ENCODE data around the gene RUFY4.
A peak's percentile ranks its signal among the peaks of the same experiment; 100 is the strongest.
"Not testable (repeated sequence)": the region's sequence is repeated elsewhere in the genome, so short reads cannot be mapped to it uniquely, and the experiment has no call there.

The RUFY4 gene

GRCh38 chr2:218031771-218032257, 37.2 kb upstream of the RUFY4 start:
- DNase-seq, result no peak

- DNase-seq, result peak; percentile 8
These were observed 36.5 kb upstream of the RUFY4 start for GRCh38 chr2:218032336-218033171.

GRCh38 chr2:218033208-218033589, 35.9 kb upstream of the RUFY4 start:
- DNase-seq, result no peak

- DNase-seq, result no peak
These were observed 35.2 kb upstream of the RUFY4 start for GRCh38 chr2:218033590-218034496.

- peak; percentile 80 for DNase-seq
These were observed 34.4 kb upstream of the RUFY4 start for GRCh38 chr2:218034497-218035213.

DNA sequence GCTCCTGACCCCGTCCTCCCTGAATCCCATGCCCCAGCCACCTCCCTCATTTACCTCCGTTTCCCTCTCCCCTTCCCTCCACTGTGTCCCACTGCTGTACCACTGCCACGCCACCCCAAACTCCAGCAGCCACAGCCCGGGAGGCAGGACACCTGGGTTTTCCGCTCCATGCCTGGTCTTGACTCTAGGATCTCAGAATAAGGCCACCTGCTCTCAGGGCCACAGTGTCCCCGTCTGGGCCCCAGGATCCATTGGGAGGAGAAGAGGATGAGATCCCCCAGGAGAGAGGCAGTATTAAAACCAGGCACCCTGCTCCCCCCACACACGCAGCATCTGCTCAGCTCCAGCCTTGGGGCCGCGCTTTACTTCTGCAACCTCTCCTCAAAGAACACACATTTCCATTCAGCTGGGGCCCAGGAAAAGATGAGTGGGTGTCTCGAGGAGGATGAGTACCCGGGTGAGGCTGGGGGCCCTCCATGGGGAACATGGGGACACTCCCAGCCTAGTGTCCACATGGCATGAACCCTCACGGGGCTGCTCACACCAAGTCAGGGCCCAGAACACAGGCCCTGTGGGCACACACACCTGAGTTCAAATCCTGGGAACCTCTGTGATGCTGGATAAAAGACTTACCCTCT, 33.5 kb upstream of the RUFY4 start:
- no peak for DNase-seq

DNA sequence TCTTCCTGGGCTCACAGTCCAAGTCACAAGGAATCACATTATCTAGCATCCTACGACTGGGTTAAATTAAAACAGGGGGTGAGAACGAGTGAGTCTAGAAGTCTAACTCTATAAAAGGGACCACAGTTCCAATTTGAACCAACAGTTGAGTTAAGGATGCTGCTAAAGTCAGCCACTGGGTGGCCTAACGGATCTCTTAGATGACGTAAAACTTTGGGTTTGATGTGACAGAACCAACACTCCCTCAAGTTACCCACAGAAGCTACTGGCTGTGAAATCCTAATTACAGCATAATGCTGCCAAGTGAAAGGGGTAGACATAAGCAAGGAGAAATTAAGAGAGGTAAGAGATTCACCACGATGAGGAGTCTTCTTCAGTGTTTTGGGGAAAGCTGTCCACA, 32.7 kb upstream of the RUFY4 start:
- no peak for DNase-seq

GRCh38 chr2:218039171-218039570, 29.9 kb upstream of the RUFY4 start:
- no peak for DNase-seq

DNA sequence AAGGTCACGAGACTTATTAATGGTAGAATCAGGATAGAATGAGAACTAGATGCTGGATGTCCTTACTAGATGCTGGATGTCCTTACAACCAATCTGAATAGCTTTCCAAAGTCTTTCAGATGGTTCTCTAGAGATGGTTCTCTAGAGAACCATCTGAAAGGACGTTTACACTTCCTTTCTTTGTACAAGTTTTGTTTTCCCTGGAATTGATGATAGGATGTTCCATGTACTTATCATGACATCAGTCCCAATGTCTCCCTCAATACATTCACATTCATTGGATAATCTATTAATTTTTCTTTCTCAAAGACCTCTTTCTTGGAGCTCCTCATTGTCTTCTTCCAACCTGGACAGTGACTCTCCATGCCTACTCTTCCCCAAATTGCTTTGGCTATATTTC, 28.2 kb upstream of the RUFY4 start:
- no peak for DNase-seq

DNA sequence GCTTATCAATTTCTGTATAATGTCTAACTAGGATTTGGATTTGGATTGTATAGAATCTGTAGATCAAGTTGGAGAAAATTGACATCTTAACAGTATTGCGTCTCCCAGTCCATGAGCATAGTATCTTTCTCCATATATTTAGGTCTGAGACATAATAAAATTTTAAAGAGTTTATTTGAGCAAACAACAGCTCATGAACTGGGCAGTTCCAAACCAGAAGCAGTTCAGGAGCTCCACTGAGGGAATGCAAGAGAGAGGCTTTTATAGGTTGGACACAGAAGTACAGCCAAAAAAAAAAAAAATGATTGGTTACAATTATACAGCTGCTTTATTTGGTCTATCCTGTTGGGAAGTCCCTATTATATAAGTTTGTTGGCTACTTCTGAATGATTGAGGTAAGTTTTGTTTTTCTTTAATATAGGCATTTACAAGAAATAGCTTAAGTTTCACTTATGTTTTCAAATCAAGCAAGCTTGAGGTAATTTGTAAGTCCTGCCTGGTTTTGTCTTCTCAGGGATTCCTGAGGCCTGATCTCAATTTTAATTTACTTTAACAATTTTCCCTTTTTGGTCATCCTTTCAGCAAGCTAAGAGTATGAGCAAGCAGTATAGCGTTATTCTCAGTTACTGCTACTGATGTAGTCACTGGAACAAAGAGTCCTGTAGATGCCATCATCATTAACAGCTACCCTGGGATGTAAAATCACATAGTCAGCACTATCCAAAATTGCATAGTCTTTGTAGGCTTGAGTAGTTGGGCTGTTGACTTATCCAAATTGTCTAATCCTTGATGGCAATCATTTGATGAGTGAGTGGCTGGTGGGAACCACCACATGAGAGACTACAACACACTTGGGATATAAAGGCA, 27.5 kb upstream of the RUFY4 start:
- no peak for DNase-seq

- no peak for DNase-seq
These were observed 26.0 kb upstream of the RUFY4 start for GRCh38 chr2:218043100-218043499.

- no peak for DNase-seq
These were observed 25.3 kb upstream of the RUFY4 start for GRCh38 chr2:218043701-218044109.

GRCh38 chr2:218044599-218044998, 24.5 kb upstream of the RUFY4 start:
- not testable (repeated sequence) for DNase-seq

- no peak for DNase-seq
These were observed 22.8 kb upstream of the RUFY4 start for GRCh38 chr2:218046238-218046637.

GRCh38 chr2:218047536-218048225, 21.4 kb upstream of the RUFY4 start:
- no peak for DNase-seq

GRCh38 chr2:218051903-218052302, 17.1 kb upstream of the RUFY4 start:
- no peak for DNase-seq

- no peak for DNase-seq
These were observed 9.8 kb upstream of the RUFY4 start for GRCh38 chr2:218059289-218059688.

DNA sequence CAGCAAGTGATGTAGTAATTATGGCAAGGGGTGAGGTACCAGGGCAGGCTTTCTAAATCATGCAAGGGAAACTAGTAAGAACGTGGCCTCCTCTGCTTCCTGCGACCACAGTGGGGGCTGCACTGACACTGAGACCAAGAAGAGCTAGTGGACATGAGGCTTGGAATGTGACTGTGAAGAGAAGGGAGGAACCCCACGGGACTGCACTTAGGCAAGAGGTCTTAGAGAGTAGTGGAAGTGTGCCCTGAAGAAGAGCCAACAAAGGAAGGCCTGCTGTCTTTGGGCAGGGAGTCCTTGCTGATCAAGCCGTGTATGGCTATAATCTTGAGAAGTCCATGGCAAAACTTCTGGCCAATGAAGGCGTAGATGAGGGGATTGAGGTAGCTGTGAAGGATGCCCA, 8.9 kb upstream of the RUFY4 start:
- DNase-seq, result no peak

- no peak for DNase-seq
These were observed 7.9 kb upstream of the RUFY4 start for GRCh38 chr2:218060950-218061660.

DNA sequence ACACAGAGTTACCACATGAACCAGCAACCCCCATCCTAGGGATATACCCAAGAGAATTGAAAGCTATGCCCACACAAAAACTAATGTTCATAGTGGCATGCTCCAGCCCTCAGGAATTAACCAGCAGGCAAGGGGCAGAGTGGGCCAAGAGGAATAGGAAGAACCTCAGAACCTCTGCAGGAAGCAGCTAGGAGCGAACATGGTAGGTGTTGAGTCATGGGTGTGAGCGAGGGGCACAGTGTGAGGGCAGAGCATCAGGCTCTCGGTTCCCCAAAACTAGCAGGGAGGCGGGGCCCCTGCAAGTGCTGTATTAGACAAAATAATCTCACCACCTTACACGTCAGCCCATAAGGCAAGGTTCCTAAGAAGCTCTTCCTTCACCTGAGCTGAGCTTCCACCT, 5.6 kb upstream of the RUFY4 start:
- DNase-seq, result no peak
